ENCODE data around the gene VPREB3.

Gene VPREB3

DNA sequence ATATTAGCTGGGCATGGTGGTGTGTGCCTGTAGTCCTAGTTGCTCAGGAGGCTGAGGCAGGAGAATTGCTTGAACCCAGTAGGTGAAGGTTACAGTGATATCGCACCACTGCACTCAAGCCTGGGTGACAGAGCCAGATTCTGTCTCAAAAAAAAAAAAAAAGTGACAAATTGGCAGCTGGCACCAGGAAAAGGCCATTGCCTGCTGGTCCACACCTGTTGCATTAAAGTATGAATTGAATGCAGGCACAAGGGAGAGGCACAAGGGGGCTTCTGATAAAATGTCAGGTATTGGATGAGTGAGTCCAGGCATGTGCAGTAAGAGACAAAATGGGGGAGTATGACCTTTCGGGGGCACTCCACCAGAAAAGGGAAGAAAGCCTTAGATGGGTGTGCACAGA is 31.5 kb downstream of the VPREB3 start:
- DNase-seq, result no peak

- no peak for DNase-seq
Measured at GRCh38 chr22:23722160-23722559, 32.1 kb downstream of the VPREB3 start.

DNA sequence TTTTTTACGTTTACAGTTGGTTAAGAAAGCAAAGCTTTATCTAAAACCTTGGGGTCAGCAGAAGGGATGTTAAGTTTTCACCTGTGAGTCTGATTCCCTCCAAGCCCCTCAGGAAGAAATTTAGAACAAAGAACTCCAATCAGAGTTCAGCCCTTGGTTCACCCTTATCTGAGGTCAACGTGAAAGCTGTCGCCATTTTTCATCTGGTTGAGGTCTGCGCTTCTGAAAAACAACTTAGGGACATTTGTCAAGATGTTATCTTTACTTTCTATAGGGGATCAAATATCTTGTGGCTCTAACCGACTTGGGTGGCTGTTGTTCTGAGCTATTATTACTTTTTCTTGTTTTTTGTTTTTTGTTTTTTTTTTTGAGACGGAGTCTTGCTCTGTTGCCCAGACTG is 33.4 kb downstream of the VPREB3 start:
- no peak for DNase-seq

GRCh38 chr22:23718371-23719165 is 35.7 kb downstream of the VPREB3 start:
- no peak for DNase-seq

- peak; percentile 75 for DNase-seq
Measured at GRCh38 chr22:23716811-23717801, 37.1 kb downstream of the VPREB3 start.

DNA sequence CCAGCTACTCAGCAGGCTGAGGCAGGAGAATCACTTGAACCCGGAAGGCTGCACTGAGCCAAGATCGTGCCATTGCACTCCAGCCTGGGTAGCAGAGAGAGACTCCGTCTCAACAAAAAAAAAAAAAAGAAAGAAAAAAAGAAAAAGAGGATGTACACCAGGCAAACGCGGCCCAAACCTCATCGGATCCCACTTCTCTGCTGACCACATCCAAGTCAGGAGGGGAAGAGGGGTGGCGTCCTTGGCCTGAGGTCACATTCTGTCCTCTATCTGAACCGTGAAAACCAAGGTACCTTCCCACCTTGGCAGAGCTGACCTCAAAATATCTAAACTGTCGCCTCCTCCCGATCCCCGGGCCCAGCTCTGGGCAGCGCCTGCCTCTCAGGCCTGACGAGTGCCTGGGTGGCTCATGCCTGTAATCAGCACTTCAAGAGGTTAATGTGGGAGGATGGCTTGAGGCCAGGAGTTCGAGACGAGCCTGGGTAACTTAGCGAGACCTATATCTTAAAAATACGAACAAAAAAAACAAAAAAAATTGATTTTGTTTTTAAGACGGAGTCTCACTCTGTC is 38.3 kb downstream of the VPREB3 start:
- no peak for DNase-seq

DNA sequence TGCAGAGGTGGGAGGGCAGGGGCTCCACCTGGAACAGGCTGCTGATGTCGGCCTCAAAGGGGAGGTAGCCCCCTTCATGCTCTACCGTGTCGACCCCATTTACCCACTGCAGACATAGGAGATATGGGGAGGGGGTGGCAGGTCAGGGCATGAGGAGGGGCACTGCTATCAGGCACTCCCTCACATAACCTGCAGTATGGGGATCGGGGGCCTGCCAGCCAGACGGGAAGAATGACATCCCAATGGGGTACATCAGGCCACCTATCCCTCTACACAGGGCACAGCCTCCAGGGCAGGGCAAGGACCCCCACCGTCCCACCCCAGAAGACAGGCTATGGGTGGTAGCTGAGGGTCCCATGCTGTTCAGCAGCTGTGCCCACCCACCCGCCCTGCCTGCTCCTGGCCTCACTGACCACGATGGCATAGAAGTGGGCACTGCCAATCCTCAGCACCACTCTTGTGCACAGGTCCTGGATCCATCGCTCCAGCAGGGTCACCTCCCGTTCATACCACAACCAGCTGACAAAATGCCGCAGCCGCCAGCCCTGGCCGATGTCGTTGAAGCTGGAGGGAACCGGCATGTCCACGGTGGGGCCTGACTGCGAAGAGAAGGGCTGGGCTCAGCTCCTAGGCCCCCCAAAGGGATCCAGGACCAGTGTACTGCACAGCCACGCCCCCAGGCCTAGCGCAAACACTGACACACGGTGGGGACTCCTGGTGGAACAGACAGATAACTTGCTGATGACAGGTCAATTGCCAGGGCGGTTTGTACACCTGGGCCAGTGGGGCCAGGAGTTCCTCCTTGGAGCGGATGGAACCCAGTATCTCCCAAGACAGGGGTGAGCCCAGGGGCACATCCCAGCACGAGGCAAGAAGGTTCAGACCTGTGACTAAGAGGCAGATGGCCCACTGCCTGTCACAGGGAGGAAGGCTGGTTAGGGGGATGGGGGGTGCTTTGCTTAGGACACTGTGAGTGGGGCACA is 39.3 kb downstream of the VPREB3 start:
- DNase-seq, result no peak

- DNase-seq, result no peak
Measured at GRCh38 chr22:23713696-23714595, 40.3 kb downstream of the VPREB3 start.

GRCh38 chr22:23712256-23712655 is 42.0 kb downstream of the VPREB3 start:
- DNase-seq, result no peak

DNA sequence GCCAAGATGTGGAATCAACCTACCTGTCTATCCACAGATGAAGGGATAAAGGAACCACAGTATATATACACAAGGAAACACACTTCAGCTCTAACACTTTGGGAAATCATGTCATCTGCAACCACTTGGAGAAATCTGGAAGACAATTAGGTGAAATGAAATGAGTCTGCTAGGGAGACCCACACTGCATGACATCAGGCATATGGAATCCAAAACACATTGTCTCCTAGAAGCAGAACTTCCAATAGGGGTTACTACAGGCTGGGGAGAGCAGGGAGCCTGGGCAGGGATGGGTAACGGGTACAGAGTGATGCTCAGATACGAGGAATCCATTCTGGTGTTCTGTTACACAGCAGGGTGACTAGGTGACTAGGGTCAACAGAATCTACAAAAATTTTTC is 45.1 kb downstream of the VPREB3 start:
- no peak for DNase-seq

DNA sequence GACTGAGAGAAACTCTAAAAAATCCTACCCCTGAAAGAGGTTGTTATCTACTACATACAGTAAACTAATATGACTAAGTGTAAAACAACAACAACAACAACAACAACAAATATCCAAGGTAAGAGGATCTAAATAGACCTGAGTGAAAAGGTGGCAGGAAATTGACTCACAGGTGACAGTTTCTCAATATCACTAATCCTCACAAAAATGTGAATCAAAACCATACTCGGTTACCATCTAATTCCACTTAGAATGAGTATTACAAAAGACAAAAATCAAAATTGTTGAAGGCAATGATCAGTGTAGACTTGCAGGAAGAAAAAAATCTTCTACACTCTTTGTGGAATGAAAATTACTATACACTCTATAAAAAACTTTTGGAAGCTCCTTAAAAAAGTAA is 46.0 kb downstream of the VPREB3 start:
- no peak for DNase-seq

GRCh38 chr22:23705358-23705757 is 48.9 kb downstream of the VPREB3 start:
- DNase-seq, result no peak

DNA sequence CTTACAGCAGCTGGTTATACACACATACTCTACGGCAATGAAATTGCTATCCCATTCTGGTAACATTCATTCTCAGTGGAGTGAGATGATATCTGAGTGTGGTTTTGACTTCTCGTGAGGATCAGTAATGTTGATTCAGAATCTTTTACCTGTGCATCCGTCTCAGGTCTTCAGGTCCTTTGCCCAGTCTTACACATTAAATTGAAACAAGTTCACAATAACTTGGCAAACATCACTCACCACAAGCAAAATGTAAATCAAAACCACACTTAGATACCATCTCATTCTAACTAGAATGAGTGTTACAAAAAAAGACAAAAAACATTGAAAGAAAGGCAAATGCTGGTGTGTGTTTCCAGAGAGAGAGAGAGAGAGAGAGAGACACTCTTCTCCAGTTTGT is 49.4 kb downstream of the VPREB3 start:
- DNase-seq, result no peak

DNA sequence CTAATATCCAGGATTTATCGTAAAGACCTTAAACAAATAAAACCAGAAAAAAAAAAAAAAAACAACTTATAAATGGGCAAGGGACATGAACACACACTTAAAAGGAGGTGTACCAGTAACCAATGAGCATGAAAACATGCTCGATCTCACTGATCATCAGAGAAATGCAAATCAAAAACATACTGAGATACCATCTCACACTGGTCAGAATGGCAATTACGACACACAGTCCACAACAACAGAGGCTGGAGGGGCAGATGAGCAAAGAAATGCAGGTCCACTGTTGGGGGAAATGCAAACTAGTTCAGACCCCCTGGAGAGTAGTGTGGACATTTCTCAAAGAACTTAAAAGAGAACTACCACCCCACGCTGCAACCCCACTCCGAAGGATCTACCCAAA is 50.2 kb downstream of the VPREB3 start:
- DNase-seq, result no peak

All from NCI-H2227 treated with DMSO at 0.1 percent for 48 hours (cell line).